HL-60 (cell line): ENCODE results near the gene KCNQ1.

ENCODE experiments used
- GABPA ChIP-seq: IDR thresholded peaks from 2 replicates; pipeline ENCODE4 v1.6.1; 2012; ENCODE audit warnings: low read depth
- POLR2AphosphoS5 ChIP-seq: IDR thresholded peaks from 2 replicates; pipeline ENCODE4 v1.6.1; 2012; ENCODE audit warnings: low read depth
- TF ChIP-seq, protein P1 (sequence below): IDR thresholded peaks from one replicate; pipeline ENCODE4 v1.5.1; 2011; ENCODE audit warnings: low read length, control low read depth, inconsistent platforms; ENCODE audit not compliant: insufficient read depth
- TF ChIP-seq, protein P2 (sequence below): IDR thresholded peaks from 2 replicates; pipeline ENCODE4 v1.6.1; 2012; ENCODE audit warnings: low read depth; ENCODE audit not compliant: insufficient replicate concordance

DNA sequence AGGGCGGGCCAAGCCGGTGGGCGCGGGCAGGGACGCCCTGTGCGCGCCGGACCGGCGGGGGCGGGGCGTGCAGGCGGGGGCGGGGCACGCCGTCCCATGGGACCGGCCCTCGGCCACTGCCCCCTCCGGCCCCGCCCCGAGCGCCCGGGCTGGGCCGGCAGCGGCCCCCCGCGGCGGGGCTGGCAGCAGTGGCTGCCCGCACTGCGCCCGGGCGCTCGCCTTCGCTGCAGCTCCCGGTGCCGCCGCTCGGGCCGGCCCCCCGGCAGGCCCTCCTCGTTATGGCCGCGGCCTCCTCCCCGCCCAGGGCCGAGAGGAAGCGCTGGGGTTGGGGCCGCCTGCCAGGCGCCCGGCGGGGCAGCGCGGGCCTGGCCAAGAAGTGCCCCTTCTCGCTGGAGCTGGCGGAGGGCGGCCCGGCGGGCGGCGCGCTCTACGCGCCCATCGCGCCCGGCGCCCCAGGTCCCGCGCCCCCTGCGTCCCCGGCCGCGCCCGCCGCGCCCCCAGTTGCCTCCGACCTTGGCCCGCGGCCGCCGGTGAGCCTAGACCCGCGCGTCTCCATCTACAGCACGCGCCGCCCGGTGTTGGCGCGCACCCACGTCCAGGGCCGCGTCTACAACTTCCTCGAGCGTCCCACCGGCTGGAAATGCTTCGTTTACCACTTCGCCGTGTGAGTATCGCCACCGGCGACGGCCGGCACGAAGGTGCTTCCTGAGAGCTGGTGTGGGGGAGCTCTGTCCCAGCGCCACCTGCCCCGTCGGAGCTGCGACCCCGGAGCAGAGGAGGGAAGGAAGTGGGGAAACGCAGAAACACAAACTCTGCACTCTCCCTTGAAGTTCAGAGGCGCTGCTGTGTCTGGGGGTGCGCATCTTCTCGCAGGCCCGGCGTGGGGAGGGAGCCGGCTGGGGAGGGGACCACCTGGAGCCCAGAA is at the start of gene KCNQ1:
- TF ChIP-seq POLR2AphosphoS5 (no peak), GABPA (no peak)
- TF ChIP-seq, protein P1, sequence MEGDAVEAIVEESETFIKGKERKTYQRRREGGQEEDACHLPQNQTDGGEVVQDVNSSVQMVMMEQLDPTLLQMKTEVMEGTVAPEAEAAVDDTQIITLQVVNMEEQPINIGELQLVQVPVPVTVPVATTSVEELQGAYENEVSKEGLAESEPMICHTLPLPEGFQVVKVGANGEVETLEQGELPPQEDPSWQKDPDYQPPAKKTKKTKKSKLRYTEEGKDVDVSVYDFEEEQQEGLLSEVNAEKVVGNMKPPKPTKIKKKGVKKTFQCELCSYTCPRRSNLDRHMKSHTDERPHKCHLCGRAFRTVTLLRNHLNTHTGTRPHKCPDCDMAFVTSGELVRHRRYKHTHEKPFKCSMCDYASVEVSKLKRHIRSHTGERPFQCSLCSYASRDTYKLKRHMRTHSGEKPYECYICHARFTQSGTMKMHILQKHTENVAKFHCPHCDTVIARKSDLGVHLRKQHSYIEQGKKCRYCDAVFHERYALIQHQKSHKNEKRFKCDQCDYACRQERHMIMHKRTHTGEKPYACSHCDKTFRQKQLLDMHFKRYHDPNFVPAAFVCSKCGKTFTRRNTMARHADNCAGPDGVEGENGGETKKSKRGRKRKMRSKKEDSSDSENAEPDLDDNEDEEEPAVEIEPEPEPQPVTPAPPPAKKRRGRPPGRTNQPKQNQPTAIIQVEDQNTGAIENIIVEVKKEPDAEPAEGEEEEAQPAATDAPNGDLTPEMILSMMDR: no peak
- TF ChIP-seq, protein P2, sequence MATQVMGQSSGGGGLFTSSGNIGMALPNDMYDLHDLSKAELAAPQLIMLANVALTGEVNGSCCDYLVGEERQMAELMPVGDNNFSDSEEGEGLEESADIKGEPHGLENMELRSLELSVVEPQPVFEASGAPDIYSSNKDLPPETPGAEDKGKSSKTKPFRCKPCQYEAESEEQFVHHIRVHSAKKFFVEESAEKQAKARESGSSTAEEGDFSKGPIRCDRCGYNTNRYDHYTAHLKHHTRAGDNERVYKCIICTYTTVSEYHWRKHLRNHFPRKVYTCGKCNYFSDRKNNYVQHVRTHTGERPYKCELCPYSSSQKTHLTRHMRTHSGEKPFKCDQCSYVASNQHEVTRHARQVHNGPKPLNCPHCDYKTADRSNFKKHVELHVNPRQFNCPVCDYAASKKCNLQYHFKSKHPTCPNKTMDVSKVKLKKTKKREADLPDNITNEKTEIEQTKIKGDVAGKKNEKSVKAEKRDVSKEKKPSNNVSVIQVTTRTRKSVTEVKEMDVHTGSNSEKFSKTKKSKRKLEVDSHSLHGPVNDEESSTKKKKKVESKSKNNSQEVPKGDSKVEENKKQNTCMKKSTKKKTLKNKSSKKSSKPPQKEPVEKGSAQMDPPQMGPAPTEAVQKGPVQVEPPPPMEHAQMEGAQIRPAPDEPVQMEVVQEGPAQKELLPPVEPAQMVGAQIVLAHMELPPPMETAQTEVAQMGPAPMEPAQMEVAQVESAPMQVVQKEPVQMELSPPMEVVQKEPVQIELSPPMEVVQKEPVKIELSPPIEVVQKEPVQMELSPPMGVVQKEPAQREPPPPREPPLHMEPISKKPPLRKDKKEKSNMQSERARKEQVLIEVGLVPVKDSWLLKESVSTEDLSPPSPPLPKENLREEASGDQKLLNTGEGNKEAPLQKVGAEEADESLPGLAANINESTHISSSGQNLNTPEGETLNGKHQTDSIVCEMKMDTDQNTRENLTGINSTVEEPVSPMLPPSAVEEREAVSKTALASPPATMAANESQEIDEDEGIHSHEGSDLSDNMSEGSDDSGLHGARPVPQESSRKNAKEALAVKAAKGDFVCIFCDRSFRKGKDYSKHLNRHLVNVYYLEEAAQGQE: no peak
